Endometrium (tissue), 2 donors: ENCODE results near the gene GINS2.

Source experiments
- FAIRE-seq: peaks from 2 replicates; lab custom pipeline; 2012; peaks lifted over from hg19 to GRCh38; lab: Jason Lieb, UNC
- donor health status: control.
- donor health status: control.

The GINS2 gene

DNA sequence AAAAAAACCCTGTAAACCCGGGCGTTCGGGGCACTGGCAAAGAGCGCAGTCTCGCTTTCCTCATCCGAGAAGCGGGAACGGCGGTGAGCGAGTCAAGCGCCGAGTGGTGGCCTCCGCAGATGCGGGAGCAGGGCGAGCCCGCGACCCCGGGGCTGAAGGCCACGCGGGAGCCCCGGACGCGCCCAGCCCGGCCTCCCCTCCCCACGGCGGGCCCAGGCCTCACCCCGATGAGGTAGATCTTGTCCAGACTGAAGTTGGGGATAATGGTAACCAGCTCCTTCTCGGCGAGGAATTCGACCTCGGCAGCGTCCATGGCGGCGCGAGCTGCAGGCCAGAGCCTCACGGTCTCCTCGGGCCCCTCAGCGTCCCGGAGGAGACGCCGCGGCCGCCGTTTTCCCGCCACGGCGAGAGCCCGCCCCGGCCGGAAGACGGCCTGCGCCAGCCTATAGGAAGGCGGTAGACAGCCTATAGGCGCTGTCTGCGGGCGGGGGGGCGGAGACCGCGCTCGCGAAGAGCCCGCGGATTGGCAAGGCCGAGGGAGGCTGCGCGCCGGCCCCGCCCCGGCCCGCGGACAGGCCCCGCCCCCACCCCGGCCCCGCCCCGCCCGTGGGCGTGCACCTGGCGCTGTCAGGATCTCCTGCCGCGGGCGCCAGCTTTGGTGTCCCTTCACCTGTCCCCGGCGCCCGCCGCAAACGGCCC is at the start of gene GINS2:
GINS2 (minus strand) TSS at position 369 of the 699 bp plus-strand sequence; CDS start at position 313, 56 bp downstream.
- no peak for FAIRE-seq

GRCh38 chr16:85736921-85737320 is 48.2 kb upstream of the GINS2 start:
- FAIRE-seq, result no peak

DNA sequence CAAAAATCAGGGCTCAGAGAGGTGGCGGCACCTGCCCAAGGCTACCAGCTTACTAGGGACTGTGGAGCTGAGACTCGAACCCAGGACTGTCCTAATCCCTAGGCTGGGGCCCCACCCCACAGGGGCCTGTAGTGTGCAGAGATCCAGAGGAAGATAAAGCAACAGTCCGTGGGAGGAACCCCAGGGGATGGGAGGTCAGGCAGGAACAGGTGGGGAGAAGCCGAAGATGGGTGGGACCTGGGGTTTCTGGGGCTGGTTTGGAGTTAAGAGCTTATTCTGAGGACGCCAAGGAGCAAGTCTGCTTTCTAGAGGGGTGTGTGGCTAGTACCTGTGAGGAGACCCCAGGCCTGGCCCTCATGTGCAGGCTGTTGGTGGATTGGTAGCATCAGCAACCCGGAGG is 47.2 kb upstream of the GINS2 start:
- no peak for FAIRE-seq

DNA sequence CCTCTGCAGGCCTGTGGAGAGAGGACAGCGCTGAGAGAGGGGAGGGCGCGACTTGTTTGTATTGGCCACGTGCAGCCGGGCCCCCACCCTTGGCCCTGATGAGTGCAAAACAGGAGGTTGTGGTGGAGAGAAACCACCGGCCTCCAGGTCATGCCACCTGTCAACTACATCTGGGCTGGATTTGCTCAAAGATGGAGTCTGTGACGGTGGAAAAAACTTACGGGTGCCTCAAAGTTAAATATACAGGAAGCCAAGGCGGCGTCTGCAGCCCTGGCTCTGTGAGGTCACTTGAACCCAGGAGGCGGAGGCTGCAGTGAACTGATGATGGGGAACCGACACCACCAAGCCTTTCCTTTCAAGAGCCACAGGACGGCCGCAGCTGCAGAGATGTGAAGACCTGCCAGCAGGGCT is 46.5 kb upstream of the GINS2 start:
- no peak for FAIRE-seq

DNA sequence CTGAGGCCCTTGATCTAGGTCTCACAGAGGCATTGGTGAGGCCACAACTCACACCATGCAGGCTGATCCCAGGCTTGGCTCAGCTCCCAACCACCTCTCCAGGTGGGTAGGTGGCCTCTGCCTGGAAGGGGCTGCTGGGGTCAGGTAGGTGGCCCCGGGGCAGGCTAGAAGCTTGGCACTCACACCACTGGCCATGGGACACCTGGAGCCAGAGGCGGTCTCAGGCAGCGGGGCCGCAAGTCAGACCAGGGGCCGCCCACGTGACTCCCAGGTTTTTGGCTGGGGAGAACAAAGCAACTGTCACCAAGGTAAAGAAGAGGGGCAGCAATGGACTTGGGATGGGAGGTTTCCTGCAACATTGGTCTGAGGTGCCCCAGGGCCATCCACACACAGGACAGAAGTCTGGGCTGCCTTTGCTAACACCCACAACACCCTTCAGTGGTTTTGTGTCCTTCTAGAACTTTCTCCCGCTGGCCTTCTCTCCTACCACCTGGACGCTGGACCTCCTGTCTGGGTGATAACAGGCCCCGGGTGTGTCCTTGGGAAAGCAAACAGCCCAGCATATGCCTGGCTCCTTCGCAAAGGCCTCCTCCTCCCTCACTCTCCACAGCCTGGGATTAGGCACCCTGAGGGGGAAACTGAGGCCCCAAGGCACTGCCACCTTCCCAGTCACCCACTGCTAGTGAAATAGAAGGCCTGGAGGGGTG is 45.7 kb upstream of the GINS2 start:
- no peak for FAIRE-seq

DNA sequence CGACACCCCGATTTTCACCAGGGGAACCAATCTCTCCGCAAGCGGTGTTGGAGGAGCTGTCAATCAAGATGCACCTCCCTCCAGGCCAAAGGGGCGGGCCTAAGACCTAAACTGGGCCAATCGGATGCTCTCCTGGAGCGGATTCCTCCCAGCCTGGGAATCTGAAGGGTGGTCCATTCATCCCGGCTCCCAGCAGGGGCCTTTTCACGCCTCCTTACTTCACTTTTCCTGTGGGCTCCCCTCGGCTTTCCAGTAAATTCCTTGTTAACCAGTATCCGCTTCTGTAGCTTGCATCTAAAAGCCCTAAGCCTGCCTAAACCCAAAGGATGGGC is 45.1 kb upstream of the GINS2 start:
- FAIRE-seq, result no peak

DNA sequence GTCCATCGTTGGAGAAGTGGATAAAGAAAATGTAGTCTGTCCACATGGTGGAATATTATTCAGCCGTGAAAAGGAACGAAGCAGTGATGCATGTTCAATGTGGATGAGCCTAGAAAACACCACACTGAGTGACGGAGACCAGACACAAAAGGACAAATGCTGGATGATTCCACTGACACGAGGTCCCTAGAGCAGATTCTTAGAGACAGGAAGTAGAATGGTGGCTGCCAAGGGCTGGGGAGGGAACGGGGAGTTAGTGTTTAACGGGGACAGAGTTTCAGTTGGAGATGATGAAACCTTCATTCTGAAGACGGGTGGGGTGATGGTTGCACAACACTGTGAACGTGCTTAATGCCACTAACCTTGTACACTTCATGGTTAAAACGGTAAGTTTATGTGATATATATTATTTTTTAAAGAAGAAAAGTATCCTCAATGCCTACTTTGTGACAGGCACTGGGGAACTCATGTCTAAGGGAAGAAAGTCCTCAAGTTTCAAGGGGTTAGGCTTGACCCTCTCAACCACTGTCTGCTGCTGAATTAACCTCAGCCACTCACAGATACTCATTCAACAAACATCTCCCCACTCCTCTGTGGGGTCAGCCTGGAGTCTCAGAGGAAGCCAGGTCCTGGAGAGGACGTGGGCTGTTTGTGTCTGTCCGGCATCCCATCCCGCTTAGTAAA is 44.5 kb upstream of the GINS2 start:
- no peak for FAIRE-seq

GRCh38 chr16:85731179-85731578 is 42.4 kb upstream of the GINS2 start:
- no peak for FAIRE-seq

GRCh38 chr16:85730186-85730465 is 41.4 kb upstream of the GINS2 start:
- FAIRE-seq, result no peak

GRCh38 chr16:85729452-85730185 is 40.9 kb upstream of the GINS2 start:
- no peak for FAIRE-seq

GRCh38 chr16:85728879-85729278 is 40.1 kb upstream of the GINS2 start:
- no peak for FAIRE-seq

DNA sequence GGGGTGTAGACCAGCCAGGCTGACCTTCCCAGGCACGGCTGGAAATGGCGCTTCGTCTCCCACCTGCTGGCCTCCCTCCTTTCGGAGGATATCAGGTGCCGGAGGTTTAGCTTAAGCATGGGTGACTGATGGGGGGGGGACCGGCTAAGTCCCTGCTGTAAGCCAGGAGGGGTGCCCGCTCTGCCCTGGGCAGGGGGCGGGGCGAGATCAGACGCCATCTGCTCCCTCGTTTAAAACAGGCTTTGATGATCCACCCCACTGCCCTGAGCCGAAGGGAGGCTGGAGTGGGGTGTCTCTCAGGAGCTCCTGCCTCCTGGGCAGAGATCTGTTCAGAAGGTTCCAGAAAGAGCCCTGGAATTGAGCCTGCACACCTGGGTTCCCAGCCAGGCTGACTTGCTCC is 36.2 kb upstream of the GINS2 start:
- no peak for FAIRE-seq

DNA sequence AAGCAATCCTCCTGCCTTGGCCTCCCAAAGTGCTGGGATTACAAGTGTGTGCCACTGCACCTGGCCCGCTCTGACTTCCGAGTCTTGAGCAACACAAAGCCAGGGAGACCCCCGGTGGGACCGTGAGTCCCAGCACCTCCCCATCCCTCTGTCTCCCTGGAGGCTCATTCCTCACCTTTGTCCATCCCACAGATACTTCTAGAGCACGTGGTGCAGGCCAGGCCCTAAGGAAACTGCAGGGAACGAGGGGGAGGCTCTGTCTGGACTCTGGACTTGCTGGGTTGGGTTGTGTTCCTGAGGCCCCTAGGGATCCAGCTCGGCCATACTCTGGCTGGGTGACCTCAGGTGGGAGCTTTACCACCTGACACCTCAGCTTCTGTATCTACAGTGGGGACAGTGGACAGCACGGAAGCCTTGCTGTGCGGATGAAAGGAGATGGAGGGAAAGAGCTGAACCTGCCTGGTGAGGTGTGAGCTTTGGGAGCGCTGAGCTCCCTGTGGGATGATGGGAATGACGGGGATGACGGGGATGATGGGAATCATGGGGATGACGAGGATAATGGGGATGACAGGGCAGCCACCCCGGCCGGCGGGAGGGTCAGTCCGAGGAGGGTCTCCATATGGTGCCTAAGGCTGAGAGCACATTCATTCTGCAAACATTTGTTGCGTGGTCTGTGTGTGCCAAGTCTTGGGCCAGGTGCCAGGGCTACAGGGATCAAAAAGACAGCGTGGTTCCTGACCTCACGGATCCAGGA is 35.5 kb upstream of the GINS2 start:
- FAIRE-seq, result no peak

DNA sequence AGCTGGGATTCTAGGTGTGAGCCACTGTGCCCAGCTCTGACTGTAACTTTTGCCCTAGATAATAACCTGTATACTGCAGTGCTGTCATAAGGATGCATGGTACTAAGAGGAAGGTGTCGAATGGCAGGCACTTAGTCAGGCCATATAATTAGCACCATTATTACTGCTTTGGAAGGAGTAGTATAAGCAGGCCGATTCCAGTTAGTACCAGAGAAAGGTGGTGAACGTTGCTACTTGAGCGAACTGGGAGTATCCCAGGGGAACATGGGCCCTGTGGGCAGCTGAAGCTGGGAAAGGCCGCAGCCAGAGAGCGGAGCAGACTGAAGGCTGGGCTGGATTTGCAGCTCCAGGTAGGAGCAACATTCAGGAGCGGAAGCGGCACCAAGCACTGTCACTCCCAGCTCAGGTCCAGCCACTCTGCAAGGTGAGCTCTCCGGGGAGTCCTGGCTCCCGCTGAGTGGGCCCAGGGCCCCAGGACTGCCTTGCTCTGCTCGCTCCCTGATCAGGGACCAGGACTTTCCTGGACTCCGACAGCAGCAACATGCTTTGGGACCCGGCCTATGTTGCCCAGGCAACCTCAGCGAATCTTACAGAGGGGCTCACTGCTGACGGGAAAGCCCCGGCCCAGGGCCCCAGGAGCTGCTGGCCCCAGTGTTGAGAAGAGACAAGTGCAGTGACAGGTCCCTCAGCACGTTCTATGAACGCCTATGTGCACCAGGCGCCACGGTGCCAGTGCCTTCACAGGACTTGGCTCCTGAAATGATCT is 33.6 kb upstream of the GINS2 start:
- no peak for FAIRE-seq

GRCh38 chr16:85720302-85720637 is 31.5 kb upstream of the GINS2 start:
- FAIRE-seq, result no peak

DNA sequence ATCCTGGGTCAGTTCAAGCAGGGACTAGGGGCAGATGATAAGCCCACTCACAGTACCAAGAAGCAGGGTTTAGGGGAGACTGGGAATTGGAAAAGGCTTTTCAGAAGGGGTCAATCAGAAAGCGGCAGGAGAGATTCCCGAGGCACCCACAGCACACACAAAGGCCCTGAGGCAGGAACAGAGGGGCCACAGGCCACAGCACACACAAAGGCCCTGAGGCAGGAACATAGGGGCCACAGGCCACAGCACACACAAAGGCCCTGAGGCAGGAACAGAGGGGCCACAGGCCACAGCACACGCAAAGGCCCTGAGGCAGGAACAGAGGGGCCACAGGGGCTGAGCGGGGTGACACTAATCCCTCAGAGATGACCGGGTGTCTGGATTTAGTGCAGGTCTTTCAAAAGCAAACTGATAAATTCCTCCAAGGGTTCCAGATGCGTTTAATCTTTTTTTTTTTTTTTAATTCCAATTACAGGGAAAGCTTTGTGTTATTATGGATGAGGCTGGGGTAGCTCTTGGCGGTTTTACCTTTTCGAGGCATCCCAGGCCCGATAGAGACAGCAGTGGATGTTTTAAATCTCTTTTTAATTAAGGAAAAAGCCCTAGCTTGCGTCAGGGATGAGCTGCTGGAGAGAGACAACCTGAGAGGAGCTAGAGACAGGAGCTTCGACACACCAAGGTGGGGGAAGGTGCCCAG is 31.0 kb upstream of the GINS2 start:
- no peak for FAIRE-seq

GRCh38 chr16:85718682-85719081 is 29.9 kb upstream of the GINS2 start:
- no peak for FAIRE-seq

- no peak for FAIRE-seq
Measured at GRCh38 chr16:85718153-85718477, 29.4 kb upstream of the GINS2 start.

DNA sequence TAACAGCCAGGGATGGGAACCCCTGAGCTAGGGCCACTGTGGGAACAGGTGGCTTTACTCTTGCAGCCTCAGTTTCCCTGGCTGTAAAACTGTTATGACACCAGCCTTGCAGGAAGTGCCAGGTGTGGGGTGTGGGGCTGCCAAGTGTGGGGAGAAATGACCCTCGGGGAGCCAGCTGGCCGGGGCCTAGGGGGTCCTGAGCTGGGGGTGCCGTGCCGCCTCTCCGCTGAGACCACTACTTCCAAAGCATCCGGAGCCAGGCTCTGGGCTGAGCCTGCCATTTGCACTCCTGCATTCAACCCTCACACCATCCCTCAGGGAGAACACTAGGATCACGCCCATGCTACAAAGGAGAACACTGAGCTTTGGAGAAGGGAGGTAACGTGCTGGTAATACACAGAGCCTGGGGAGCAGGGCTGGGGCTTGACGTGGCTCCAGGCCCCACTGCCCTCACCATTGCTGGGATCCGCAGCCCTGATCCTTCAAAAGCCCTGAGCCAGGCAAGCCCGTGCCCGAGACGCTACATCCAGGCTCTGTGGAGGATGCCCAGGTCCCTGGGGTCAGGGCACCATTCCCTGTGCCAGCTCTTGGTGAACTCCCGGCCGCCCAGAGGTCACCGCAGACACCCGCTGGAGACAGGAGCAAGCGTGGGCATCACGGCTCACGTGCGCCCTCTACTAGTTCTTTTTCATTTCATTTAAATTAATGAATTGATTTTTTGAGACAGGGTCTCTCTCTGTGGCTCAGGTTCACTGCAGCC is 28.8 kb upstream of the GINS2 start:
- FAIRE-seq, result no peak

DNA sequence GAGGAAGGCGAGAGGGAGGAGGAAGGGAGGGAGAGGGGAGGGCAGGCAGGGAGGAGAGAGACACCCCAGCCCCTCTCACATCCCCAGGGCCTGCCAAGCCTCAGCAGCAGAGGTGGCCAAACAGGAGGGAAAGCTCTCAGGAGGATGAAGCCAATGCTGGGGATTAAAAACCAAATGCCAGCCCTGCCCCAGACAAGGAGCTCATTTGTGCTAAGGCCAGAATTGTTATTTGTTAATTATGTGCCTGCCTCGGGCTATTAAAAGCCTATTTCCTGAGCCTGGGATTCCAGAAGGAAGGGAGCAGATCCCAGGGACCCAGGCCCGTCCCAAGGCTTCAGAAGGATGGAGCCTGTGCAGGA is 27.9 kb upstream of the GINS2 start:
- FAIRE-seq, result no peak
